SKM-1 treated with dmso at 0.1 percent for 144 hours (cell line): ENCODE measurements around the gene MAFG.

Source experiments
- DNase-seq: peaks from one replicate; lab custom pipeline; 2025; ENCODE audit not compliant: unreplicated experiment; lab: John Stamatoyannopoulos, UW

MAFG gene

DNA sequence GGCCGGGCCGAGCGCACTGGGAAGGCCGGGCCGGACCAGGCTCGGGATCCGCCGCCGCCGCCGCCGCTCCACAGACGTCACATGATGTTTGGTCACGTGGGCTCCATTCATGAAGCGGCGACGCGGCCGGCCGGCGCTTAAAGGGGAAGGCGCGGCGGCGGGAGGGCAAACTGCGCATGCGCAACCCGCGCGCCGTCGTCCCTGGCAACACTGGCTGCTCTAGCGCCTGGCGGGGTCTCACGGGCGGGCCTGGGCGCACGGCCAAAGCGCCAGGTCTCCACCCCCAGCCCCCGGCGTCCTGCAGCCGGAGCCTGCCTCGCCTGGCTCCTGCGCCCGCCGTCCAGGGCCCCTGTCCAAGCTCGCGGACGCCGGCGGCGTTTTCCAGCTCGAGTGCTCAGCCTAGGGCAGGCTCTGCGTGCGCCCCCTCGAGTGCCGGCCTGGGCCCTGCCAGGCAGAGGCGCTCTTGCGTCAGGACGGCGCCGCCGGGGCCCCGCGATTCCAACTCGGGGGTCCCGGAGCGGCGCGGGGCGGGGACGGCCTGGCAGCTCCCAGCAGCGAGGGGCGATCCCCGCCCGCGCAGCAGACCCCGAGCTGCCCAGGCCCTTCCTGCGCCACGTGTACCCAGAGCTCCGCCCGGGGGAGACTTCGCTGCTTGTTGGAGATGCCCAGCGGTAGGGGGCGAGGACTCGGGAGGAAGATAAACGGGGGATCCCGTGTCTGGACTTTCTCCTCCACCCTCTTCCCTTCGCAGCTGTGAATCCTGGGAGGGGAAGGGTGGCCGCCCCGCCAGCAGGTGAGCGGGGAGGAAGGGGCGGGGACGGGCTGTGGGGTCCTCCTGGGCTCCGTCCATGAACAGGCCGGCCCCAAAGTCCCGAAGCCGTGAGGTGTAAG, at the start of gene MAFG:
MAFG (minus strand) TSS at position 83 of the 891 bp plus-strand sequence. CDS start 4,550 bp downstream, outside the sequence.
- peak; percentile 93 for DNase-seq

DNA sequence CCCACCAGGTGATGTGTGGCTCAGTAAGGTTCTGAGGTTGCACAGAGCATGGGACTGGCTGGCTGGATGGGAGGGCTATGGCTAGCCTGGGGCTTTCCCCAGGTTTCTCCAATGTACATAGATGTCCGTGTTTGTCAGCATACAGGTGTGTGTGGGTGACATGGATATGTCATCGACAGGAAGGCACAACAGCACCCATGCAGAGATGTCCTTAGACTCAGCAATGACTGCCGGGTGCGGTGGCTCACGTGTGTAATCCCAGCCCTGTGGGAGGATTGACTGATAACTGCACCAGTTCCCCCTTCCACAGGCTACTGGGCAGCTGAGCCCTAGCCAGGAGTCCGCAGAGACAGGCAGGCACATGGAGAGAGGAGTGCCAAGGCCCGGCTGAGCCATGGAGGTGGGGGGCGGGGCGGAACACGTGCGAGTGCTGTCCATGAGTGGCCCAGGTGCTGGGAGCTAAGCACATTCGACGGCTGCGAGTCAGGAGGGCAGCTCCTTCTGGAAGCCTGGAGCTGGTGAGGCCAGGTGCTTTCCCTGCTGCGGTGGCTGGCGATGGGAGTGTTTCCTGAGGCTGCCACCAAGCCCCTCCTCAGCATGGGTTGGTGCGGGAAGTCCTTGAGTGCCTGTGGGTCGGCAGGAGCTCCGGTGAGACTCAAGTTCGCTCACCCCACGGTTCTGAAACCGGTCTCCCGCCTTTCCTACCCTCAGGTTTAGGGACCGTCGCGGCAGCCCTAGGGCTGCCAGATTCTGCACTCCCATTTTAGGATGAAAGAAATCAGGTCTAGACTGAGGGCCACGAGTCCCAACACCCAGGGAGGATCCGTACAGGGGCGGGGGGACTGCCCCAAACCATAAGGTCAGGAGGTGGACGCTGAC, 49.0 kb upstream of the MAFG start:
- DNase-seq = no peak

DNA sequence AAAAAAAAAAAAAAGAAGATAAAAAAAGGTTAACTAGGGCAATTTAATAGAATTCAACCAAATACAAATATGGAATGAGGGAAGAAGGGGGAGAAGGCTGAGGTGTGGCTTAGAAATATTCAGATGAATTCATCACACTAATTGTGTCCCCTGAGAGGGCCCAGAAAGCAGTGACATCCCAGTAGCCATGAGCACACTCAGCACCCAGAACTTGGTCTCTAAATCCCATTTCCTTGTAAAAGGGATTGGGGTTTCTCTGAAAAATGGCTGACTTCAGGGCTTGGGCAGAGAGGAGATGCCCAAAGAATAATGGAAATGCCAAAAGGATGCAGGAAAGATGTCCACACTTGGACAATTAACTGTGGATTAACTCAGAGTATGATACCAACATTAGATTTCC, 45.9 kb upstream of the MAFG start:
- no peak for DNase-seq

DNA sequence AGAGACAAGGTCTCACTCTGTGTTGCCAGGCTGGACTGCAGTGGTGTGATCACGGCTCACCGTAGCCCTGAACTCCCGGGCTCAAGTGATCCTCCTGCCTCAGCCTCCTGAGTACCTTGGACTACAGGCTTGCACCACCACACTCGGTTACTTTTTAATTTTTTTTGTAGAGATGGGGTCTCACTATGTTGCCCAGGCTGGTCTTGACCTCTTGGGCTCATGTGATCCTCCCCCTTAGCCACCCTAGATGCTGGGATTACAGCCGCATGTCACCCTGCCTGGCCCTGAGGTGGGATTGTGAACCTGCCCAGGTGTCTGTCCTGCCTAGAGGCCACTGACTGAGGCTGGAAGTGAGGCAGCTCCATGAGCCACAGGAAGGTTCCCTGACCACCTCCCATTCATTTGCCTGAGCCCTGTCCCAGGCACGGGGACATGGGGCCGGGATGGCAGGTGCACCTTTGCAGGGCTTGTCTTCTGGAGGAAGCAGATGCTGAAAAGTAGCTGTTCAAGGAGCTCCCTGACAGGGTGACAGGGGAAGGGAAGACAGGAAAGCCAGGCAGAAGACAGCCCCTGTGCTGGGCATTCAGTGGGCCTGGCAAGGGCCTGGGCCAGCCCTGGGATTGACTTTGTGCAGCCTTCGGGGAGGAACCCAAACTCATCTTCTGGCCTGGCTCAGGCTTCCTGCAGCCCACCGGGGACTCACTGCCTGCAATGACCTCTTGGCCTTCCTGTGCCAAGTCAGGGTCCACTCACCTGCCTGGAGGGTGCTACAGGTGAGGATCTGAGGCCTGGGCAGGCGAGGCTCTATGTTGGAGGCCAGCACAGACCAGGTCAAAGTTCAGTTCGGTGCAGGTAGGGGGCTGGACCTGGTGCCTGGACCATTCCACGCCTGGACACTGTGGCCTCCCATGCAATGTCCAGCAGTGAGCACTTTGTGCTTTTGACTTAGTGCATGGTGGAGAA, 41.6 kb upstream of the MAFG start:
- no peak for DNase-seq

DNA sequence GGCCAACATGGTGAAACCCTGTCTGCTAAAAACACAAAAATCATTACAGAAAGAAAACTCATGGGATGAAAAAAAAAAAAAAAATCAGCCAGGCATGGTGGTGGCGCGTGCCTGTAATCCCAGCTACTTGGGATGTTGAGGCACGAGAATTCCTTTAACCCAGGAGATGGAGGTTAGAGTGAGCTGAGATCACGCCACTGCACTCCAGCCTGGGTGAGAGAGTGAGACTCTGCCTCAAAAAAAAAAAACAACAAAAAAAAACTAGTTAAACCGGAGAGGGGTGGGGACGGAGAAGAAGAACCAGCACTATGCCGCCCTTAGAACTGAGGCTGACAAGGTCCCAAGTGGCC, 40.8 kb upstream of the MAFG start:
- DNase-seq = no peak

DNA sequence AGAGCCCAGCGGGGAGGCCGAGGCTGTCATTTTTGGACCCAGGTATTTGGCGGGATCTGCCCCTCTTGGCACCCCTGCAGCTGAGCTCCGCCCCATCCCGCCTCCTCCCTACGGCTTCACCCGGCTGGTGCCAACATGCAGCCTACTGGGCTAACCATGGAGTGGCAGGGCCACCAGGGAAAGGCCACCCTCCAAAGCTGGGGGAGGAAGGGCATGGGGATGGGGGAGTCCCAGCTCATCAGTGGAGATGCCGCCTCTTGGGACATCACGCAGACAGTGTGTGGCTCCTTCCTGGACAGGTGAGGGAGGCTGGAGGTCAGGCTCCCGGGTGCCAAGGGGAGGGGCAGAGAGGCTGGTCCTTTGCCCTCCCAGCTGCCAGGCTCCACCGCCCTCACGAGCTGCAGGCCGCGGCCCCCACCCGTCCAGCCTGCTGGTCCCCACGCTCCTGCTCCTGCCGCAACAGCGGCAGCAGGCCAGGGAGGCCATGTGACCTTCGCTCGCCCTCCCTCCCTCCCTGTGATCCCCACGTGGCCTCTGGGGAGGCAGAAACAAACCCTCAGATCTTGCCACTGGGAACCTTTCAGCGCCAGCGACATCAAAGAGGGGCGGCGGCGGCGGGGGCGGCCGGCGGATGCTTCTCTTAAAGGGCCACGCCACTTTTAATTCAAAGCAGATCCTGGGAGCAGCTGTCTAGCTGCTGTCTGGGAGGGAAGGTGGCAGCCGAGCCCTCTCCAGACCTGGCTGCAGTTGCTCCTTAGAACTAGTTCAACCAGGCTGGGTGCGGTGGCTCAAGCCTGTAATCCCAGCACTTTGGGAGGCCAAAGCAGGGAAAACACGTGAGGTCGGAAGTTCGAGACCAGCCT, 40.2 kb upstream of the MAFG start:
- no peak for DNase-seq

DNA sequence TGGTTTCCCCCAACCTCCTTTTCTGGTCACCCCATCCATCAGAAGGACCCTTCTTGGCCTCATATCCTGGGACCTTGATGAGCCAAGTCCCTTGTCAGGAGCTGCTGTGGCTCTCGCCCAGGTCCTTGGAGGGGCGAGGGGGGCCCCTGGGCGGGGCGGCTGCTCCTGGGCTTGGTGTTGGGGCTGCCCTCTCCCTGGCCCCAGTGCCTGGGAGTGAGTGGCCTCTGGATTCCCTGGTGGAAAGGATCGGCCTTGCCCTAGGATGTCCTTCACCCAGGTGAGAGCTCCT, 39.7 kb upstream of the MAFG start:
- DNase-seq = no peak

DNA sequence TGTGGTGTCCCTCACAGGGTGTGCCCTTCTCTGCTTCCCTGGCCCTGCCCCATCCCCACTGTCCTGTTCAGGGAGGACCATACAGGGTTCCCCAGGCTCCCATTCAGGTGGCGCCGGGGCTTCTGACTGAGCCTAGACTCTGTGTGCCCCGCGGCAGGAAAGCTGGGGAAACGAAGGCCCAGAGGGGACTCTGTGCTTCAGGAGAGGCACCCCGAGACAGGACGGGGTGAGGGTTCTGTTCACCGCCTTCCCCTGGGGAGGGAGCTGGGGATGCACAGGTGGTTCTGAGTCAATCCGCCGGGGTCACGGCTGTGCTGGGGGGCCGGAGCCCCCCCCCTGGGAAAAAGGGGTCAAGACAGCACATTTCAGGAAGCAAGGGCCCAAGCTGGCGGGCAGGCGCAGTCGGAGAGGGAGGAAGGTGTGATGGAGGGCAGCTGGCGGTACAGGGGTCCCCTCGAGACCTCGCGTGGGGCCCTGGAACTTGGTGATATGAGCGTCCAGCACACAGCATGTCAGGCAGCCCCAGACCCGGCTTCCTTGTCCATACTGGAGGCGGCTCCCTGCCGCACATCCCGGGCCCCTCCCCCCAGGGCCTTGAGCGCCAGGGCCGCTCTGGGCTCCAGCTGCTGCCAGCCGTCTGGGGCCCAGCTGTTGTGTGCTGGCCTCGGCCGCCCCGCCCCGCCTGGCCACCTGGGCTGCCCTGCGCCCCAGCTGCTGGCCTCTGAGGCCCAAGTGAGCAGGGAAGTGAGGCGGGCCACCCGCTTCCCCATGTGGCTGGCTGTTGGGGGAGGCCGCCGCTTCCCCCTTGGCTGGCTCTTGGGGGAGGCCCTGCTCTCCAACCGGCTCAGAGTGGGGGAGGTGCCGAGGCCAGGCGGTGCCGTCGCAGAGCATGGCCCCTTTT, 39.1 kb upstream of the MAFG start:
- no peak for DNase-seq

DNA sequence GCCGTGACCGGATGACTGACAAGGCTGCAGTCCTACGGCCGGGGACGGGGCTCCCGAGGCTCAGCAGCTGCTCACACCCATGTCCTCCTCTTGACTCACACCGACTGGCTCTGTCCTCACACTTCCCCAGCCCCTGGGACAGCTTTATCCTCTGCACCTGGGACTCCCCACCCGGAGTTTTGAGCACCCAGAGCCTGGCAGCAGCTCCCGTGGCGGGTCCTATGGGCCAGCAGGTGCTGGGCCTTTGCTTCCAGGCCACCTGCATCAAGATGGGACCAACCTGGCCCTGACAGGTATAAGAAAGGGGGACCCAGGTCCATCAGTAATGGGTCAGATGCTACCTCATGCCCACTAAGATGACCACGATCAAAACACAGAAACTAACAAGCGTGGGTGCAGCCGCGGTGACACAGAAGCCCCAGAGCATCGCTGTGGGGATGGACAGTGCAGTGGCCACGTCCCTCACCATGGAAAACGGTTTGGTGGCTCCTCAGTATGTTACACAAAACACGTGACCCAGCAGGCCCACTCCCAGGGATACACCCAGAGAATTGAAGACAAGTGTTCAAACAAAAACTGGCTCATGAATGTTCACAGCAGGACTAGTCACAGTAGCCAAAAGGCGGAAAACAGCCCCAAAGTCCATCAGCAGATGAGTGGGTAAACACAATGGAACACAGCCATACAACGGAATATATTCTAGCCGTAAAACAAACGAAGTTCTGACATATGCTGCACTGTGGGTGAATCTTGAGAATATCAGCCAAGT, 36.7 kb upstream of the MAFG start:
- DNase-seq = no peak

DNA sequence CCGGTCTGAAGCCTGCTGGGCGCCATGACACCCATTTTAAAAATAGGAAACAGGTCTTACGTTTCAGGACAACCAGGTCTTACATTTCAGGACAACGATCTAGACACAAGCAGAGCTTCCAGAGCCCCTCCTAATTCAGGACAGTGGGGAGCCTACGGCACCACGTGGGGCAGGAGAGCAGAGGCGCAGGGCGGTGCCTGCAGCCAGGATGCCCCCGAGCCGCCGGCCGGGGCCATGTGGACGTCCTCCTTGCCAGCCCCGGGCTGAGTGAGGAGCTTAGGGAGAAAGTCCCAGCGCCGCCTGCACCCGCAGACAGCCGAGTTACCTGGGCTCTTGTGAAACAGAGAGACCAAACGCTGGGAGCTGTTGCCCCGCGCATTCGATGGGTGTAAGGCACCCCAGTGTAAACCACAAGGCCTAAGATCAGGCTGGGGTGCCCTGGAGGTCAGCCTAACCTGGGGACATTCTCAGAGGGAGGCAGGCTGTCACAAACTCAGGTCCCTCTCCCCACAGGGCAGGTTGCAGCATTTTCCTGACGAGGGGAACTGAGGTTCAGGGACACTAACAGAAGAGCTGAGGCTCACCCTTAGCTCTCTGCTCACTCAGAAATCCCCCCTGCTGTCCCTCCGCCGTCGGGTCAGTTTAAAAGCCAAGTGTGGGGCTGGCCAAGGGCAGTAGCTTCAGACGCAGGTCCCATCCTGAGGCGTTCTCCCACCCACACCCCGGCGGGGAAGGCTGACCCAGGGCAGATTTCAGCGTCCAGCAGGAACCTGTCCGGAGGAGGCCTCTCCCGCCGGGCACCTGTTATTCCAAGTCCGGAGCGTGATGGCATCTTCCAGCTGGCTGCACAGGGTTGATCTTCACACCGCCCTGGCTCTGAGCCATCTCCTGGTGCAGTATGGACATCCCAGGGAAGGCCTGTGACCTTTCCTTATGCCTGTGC, 35.2 kb upstream of the MAFG start:
- no peak for DNase-seq

DNA sequence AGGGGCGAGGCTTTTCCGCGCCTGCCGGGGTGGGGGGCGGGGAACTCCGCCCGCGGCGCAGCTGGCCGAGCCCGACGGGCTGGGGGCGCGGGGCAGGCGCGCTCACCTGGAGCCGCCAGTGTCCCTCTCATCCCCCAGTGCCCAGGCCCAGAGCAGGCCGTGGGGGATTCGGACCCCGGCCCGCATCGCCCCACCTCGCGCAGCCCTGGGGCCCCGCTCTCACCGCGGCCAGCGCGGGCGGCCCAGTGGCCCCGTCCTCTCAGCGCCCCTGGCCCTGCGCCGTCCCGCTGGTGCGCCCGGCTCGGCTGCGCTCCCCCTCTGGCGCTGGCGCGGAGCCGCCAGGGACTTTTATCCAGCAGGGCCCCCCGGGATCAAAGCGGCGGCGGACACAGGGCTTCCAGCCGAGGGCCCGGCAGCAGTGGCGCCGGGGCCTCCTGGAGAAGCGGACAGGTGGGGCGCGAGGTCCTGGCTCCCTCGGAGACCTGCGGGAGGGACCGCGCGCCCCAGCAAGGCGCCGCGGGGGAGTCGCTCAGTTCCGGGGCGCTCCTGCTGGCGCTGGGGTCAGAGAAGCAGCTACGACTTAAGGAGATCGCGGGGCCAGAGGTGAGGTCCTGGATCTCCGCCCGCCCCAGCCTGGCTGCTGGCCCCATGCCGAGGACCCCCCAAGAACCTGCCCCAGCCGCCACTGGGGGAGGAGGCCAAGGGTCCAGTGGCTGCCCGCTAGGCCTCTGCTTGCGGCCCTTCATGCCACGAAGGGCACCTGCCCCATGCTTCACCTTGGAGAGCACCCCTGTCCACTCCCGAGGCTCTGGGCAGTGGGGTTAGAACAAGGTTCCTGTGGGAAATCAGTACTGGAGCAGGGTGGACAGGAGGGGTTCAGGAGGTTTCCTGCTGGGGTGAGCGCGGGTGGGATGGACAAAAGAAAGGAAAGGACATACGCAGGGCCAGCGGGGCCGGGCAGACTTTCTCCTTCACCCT, 34.3 kb upstream of the MAFG start:
- DNase-seq = no peak

DNA sequence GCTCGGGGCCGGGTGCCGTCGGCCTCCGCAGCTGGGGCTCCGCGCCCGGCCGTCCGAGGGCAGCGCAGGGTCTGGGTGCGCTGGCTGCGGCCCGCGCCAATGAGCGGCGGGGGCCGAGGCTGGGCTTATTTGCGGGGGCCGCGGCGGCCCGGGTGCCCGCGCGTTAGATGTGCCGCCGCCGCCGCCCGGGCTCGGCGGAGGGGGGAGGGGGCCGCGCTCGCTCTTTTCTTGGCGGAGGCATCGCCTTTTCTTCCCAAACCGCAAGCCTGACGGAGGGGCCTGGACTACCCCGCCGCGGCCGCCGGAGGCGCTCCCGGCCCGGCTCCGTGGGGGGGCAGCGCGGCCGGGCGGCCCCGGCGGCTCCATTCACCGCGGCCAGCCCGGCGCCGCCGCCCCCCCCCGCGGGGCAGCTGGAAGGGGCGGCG, 33.6 kb upstream of the MAFG start, which contains the start of gene NOTUM:
NOTUM (minus strand) TSS at position 101 of the 425 bp plus-strand sequence. CDS start 278 bp downstream, outside the sequence.
- DNase-seq = peak; percentile 25

DNA sequence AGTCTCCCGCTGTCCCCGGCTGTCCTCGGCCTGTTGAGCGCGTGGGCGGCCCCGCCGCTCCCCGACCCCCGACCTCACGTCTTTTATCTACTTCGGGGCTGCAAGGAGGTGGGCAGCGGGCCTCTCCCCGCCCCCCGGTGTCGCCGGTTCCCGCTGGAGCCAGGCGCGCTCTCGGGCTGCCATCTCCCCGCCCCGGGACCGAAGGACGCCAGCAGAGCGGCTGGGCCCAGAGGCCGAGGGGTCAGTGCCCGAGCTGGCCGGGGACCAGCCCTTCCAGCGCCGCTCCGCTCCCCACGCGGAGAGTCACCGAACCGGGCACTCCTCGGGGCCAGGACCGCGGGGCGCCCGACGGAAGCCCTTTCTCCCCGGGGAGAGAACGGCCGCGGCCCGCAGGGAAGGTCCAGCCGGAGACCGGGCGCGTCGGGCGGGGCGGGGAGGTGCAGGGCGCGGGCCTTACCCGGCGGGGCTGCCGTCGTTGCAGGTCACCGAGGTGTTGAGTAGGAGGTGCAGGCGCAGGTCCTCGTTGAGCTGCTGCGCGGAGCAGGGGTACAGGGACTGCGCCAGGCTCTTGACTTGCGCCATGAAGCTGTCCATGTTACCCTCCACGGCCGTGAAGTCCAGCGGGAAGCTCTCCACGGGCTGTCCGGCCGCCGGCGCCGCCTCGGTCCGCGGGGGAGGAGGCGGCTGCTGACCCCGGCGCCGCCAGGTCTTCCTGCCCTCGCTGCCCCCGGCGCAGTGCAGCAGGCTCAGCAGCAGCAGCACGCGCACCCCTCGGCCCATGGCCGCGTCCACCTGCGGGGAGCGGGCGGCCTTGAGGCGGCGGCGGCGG, 32.8 kb upstream of the MAFG start:
- DNase-seq = no peak

DNA sequence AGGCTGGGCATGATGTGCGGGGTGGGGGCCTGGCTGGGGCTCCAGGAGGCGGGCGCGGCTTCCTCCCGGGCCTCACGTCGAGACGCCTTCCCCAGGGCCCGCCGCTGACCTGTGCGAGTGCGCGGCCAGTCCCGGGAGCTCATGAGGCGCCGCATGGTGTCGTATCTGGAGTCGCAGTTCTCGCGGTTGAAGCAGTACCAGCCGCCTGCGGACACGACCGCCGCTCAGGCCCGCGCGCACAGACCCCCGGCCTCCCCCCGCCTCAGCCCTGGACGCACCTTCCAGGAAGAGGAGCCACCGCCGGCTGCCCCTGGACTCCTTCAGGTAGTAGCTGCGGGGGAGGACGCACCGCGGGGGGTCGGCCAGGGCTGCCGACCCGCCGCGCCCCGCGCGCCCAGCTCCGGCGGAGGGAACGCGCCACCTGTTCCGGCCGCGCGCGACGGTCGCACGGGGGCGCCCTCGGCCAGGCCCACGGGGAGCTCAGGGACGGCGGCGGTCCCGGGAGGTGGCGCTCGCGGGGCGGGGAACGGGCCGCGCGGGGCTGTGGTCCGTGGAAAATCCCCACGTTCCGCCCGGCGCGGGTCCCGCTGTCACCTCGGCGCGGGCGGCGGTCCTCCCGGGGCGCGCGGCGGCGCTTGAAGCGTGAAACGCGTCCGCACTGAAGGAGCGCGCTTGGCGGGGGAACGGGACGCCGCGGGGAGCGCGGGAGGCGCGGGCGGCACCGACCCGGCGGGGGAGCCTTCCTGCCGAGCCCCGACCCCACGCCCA, 32.0 kb upstream of the MAFG start:
- DNase-seq = peak; percentile 34
